Measurements from ENCODE around the gene AIF1L. TPM values are rescaled to one million over a fixed set of nuclear protein-coding genes. Genes with fewer than 3 reads are reported as not detected.

The AIF1L gene
- 0.16 and 6.8 TPM in 2 replicates for total RNA-seq

DNA sequence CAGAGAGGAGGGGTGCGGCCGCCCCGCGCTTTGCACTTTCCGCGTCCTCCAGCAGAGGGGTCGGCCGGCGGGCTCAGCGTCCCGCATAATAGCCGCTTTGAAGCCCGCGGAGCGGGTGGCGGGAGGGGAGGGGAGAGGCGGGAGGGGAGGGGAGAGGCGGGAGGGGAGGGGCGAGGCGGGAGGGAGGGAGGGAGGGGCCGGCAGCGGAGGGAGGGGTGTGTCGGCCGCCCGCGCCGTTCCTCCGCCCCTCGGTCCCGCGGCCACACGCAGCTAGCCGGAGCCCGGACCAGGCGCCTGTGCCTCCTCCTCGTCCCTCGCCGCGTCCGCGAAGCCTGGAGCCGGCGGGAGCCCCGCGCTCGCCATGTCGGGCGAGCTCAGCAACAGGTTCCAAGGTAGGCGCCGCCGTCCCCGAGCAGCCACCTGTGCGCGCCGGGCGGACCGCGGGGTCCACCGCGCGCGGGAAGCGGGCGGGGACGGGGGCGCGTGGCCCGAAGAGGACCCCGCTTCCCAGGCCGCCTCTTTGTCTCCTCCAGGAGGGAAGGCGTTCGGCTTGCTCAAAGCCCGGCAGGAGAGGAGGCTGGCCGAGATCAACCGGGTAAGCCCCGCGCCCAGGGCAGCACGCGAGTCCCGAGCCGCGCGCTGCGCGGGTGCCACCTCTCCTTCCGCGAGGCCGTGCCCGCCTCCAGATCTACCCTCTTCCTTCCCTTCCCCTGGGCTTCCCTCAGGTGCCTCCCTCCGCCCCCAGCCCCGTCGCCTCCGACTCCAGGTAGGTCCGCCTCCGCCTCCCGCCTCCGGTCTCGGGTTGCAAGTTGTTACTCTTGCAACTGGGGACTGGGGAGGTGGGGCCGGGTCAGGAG, at the start of gene AIF1L:
Gene AIF1L (plus strand): TSS at position 263 of the 857 bp plus-strand sequence. CDS start 99 bp downstream, at position 362.

DNA sequence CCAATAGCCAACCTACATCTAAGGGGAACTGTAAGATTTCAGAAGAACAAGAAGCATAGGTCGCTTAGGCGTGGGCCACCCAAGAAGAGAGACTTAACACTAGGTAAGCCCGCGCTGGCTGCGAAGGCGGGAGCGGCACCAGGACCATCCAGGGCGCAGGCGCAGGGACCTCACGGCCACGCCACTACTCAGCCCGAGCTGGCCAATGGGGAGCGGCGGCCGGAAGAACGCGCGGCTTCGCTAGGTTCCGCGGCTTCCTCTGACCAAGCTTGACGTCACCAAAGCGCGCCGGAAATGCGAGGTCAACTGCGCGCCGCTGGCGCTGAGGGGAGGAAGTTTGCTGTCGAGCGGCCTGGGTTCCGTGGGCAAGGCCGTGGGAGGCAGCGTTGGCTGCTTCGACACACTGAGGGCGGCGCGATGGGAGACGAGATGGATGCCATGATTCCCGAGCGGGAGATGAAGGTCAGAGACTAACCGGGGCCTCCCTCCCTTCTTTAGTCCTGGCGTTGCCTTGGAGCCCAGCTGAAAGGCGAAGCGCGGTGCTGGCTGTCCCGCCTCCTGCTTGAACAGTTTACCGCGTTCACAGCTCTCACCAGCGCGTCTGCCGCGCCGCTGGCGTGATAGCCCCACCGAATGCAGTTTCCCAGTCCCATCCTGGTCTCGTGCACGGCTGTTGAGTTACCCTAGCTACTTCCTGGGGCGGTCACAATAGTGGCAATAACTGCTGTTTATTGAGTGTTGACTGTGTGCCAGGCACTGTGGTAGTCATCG, 29.1 kb downstream of the AIF1L start, which contains the start of gene NUP214:
Gene NUP214 (plus strand): TSS at position 299 of the 771 bp plus-strand sequence. CDS start 119 bp downstream, at position 418.

Other genes with a start within 250 kb of the AIF1L start
- gene QRFP, start 199.7 kb upstream of the AIF1L start, total RNA-seq = not detected in 2 replicates
- 6.7 and 9.3 TPM in 2 replicates for gene FIBCD1, start 157.3 kb upstream of the AIF1L start, total RNA-seq
- 0.09 TPM in 1 of 2 replicates, not detected in the other for gene LAMC3, start 87.4 kb upstream of the AIF1L start, total RNA-seq
- gene NUP214, start 29.1 kb downstream of the AIF1L start, total RNA-seq = 8.2 and 9.6 TPM in 2 replicates
- gene FAM78A, start 180.0 kb downstream of the AIF1L start, total RNA-seq = 0.32 and 0.52 TPM in 2 replicates
- gene PLPP7, start 193.2 kb downstream of the AIF1L start, total RNA-seq = 1.7 and 4.5 TPM in 2 replicates

Measured in bronchial smooth muscle cell (primary cell).